Retina (tissue), 1 donor: ENCODE measurements around the gene CD151.

Source experiments
- DNase-seq: peaks from one replicate; pipeline ENCODE4 v3.0.0-alpha.2; 2016

The CD151 gene

DNA sequence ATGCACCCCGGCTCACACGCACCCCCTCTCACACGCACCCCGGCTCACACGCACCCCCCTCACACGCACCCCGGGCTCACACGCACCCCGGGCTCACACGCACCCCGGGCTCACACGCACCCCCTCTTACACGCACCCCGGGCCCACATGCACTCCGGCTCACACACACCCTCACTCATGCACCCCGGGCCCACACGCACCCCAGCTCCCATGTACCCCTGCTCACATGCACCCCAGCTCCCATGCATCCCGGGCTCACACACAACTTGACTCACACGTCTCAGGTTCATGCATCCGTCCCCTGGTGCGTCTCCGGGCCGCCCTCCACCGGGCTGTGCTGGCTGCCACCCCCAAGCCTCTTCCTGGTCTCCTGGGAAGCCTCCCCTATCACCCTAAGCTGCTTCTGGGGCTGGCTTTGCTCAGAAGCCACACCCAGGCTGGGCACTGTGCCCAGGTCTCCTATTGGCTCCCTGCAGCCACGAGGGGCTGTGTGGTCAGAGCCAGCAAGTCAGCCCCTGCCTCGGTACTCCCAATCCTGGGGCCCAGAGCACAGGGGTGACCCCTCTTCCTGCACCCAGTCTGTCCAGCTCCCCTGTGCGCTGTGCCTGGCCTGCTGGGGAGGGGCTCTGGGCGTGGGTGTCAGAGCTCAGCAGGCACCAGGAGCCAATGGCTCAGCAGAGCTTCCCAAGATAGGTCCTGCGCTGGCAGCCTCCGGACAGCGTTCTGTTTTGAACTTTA, 26.8 kb downstream of the CD151 start:
- peak; percentile 31 for DNase-seq

DNA sequence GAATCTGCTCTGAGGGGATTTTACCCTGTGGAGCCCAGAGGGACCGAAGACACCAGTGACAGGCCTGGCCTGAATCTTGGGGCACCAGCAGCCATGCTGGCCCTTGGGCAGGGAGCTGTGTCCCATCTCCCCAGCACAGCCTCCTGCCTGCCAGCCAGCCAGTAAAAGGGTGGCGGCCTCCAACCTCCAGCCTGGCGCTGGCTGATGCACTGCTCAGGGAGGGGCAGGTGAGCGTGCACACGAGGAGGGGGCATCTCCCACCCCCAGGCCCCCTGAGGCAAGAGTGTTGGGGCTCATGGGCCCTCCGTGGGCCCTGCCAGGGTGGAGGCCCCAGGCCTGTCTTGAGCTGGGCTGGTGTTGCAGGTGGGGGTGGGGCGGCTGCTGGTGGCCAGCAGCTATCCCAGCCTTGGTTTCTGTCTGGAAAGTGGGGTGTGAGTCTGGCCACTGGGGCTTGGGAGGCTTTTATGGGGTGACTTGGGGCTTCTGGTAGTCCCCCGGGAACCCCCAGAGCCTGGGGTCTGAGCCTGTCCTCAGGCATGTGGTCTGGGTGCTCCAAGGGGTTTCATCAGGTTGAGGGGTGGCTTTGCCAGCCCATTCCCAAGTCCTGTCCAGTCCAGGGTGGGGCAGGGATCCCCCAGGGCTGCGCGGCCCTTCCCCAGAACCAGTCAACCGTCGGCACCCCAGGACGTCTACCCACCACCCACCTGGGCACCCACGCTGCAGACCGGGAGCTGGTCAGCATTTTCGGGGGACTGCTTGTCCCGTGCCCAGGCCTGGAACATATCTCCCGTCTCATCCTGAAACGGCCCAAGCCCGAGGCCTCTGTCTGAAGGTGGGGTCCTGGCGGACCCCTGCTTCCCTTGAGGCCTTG, 27.7 kb downstream of the CD151 start:
- DNase-seq, result no peak

DNA sequence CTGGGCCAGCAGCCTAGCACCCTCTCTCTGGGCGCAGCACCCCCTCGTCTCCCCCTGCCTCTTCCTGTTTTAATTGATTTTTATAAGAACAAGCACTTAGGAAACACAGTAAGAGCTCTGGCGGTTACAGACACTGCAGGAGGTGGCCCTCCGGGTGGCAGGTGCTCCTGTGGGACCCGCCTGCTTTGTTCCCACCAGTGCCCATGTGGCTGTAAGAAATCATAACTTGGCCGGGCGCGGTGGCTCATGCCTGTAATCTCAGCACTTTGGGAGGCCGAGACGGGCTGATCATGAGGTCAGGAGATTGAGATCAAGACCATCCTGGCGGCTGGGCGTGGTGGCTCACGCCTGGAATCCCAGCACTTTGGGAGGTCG, 28.3 kb downstream of the CD151 start:
- DNase-seq, result no peak

DNA sequence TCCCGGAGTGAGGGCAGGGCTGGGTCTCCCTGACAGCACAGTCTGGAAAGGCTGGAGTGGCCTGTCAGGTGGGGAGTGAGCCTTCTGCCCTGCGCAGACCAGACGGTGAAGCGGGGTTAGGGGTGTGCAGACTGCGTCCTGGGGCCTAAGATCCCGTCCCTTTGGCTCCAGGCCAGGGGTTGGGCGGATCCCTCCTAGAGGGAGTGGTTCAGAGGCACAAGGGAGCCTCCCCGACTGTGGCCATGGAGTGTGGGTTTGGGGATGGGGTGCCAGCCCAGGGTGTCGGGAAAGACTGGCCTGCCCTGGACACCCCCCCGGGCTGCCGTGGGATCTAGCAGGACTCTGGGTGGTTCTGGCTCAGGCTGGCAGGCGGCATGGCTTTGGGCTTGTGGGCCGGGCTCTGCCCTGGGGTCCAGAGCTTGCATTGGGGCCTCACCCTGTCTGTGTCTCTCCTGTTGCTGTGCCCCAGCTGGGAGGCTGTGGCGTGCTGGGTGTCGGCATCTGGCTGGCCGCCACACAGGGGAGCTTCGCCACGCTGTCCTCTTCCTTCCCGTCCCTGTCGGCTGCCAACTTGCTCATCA, 29.4 kb downstream of the CD151 start:
- DNase-seq, result peak; percentile 57

DNA sequence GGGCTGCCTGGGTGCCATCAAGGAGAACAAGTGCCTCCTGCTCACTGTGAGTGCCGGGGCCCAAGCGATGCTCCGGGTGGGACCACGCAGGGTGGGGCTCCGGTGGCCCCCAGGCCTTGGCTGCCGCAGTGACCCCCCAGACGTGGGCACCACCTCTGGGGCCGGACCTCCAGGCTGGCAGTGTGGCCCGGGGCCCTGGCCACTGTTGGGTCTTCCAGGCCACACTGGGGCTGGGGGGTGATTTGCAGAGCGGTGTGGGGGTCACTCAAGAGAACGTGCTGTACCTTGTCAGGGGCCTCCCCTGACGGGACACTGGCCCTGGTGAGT, 29.9 kb downstream of the CD151 start:
- DNase-seq, result peak; percentile 56

DNA sequence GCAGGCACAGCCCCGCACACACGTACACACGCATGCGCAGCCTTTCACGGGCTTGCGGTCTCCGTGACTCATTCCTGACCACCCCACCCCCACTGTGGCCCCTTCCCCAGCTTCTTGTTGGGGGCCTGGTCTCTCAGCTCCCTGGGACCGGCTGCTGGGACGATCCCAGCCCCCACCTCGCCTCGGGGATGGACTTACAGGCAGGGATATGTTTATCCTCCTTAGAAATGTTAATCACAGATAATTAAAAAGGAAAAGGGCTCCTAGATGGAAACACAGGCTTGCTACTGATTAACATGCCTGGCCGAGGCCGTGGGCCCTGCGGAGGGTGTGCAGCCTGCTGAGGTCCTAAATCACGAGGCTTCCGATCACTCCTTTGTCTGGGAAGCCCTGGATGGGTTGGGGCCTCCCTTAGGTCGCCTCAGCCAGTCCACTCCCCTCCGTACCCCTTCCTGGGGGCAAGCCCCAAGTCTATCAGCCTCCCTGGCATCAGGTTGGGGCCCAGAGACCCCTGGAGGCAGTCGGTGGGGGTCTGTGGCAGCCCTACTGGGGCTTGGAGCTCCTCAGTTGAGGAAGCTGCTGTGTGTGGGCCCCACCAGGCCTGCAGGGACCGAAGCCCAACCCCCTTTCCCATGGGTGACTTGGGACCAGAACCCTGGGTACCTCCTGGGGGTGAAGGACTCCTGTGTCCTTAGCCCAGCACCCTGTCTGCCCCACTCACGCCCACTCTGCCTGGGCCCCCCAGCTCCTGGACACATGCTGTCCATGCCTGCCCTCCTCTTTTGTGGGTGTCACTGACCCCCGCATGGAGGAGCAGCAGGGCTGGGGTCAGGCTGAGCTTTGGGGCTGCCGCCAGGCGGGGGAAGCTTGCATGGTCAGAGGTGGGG, 30.5 kb downstream of the CD151 start:
- DNase-seq, result peak; percentile 63

DNA sequence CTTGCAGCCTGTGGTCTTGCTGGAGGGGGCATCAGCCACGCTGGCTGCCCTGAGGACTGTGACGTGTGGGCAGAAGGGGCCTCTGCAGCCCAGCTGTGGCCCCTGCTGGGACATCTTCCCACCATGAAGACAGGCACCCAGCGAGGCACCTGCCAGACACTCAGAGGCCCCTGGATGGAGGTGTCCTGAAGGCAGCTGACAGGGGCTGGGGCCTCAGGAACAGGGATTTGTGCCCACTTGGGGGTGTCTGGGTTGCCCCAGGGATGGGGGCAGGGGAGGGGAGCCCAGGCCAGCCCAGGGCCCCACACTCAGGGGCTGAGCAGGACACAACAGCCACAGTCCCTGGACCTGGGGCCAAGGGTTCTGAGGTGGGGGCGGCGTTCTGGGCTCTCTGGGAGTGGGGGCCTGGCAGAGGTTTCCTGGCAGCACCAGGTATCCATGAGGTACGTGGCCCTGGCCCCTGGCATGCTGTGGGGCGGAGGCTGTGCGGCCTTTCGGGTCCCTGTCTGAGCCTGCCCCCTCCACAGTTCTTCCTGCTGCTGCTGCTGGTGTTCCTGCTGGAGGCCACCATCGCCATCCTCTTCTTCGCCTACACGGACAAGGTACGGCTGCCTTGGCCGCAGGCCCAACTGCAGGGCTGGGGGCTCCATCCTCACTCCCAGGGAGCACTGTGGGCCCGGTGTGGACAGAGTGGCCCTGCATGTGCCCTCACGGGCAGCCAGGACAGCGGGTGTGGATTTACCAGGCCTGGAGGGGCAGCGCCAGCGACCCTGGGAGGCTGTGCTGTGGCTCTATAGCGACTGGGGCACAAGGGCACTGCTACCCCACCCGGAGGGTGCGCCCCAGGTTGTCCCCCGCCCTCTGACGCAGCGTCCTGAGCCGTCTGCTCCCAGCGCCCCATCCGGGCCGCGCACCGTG, 31.4 kb downstream of the CD151 start:
- DNase-seq, result no peak

DNA sequence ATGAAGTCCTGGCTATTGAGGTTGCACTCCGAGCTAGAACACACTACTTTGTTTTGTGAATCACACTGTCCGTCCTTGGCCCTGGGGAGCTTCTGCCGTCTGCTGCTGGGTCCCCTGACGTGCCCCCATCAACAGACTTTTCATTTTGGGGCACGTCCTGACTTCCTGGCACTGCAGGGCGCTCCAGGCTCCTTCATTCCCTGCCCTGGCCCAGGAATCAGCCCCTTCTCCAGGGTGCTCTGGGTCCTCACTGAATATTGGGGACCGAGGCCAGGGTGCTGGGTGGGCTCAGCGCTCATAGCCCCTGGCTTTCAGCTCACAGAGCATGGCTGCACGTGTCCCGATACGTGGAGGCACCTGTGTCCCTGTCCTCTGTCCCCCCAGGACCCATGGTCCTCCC, 32.1 kb downstream of the CD151 start:
- no peak for DNase-seq

DNA sequence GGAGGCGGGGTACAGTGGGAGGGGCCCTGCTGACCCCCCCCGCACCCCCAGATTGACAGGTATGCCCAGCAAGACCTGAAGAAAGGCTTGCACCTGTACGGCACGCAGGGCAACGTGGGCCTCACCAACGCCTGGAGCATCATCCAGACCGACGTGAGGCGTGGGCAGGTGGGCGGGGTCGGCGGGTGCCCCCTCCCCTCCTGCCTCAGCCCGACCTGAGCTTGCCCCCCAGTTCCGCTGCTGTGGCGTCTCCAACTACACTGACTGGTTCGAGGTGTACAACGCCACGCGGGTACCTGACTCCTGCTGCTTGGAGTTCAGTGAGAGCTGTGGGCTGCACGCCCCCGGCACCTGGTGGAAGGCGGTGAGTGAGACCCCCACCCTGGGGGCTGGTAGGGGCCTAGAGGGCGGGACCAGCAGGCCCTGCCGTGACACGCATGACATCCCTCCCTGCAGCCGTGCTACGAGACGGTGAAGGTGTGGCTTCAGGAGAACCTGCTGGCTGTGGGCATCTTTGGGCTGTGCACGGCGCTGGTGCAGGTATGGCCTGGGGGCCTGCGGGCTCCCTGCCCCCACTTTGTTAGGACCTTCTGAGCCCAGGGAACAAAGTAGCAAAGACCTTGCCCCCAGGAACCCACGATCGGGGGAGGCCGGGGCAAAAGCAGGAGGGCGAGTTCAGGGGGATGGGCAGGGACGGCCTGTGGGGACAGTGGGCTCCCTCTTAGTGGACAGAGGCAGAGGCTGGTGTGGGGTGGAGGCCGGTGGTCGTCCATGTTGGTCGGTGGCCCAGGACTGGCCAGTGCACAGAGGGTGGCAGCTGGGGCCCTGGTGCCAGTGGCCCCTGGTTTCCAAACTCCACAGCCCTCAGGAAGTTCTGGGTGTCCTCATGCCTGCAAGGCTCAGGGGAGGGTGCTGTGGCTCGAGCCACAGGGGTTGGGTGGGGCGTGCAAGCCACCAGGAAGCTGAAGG, 33.0 kb downstream of the CD151 start:
- no peak for DNase-seq

DNA sequence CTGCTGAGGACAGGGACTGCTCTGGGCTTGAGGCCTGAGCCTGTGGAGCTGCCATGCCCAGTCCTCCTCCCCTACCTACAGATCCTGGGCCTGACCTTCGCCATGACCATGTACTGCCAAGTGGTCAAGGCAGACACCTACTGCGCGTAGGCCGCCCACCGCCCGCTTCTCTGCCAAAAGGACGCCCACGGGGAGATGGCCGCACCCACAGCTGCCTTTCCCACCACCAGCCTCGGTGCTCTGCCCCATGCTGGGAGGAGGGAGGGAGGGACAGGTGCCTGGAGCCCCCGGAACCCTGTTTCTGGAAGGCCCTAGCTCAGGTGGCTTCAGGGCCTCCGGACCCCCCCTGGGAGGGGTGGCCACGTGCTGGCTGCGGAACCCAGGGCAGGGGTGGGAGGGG, 33.7 kb downstream of the CD151 start:
- no peak for DNase-seq

DNA sequence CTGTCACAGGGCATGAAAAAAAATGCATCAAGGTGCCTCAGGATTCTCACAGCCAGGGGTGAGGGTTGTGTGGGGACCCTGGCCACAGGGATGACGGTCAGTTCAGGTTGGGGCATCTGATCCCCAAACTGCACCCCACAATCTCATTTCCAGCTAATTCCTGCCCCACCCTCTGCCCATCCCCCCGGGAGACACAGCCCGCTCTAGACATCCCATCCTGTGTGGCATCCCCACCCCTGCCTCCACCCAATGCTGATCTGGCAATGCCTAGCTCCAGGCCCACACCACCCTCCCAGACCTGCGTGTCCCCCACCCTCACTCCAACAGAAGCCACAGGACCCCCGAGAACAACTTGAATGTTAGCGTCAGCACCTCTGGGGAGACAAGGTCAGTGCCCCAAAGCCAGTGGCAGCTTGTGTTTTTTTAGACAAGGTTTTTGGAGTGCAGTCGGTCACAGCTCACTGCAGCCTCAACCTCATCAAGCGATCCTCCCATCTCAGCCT, 35.2 kb downstream of the CD151 start:
- no peak for DNase-seq

DNA sequence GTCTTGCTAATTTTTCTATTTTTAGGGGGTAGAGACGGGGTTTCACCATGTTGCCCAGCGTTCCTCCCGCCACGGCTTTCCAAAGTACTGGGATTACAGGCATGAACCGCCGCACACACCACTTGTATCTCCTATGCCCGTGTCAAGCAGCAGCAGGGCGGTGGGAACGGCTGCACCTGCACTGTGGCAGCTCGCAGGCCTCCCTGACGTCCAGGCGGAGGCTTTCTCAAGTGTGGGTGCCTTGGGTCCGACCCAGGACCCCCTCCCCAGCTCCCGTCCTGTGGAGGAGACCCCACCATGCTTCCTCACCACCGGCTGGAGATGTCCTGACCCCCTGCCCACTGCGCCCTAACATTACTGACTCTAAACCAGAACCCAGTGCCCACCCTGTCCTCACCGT, 35.6 kb downstream of the CD151 start:
- no peak for DNase-seq

DNA sequence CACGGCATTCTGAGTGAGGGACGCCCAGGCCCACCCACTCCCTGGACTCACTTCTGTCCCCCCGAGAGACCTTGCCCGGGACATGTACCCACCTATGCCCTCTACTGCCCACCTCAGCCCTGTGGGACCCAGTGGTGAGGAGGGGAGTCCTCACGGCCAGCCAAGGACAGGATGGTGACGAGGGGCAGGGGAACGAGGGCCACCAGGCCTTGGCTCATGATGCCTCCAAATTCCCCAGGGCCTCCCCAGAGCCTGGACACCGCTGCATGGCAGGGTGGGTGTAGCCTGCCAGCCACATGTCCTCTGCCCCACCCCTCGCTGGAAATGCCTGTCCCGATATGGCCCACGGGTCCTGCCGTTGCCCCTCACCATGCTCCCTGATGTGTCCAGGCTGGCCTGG, 36.0 kb downstream of the CD151 start:
- DNase-seq, result no peak

DNA sequence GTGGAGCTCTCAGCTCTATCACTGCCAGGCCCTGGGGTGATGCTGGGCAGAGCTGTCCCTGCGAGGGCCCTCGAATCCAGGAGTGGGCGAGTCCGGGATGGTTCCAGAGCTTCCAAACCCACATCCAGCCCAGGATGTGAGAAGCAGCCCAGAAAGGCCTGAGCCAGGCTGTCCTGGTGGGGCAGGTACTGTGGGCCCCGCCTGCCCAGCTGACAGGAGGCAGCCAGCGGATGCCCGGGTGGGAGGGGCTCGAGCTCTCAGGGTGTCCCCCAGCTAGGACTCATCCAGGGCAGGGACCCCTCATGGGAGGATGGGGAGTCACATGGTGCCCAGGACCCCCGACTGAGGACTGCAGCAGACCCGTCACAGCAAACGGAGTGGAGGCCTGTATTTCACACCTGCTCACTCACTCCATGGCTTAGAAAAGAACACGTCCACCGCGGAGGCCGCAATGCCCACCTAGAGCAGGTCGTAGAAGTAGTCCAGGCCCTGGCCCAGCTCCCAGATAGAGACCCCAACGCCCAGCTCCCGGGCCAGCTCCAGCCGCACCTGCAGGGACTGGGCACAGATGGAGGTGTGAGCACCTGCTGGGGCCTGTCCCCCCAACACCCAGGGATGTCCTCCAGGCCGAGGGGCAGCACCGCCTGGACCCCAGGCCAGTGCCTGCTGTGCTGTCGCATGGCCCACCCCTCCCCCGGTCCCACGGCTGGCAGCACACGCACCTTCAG, 36.8 kb downstream of the CD151 start:
- peak; percentile 48 for DNase-seq

DNA sequence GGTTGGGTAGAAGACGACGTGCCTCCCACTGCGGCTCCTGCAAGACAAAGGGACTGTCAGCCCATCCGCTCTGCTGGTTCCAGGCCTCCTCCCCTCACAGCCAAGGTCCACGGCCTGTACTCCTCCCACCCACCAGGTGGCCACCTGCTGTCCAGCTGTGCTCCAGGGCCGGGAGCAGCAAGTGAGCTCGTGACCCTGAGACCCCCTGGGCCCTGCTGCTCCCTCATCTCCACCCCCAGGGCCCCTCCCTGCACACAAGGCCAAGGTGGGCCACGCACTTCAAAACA, 37.3 kb downstream of the CD151 start:
- DNase-seq, result no peak

DNA sequence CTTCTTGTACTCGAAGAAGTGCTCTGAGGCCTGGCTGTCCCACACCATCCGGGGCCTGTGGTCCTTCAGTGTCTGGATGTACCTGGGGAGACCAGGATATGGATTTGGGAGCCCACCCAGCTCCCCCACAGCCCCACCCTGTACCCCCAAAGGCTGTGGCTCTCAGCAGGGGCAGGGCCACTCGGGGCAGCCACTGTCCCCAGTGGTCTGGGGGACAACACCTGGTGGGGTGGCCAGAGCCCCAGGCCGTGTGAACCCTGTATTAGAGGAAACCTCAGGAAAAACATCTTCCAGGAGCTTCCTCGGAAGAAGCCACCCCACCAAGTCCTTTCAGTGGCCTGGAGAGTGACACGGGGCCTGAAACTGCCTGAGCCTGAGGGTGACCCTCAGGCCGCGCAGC, 37.7 kb downstream of the CD151 start:
- DNase-seq, result no peak

DNA sequence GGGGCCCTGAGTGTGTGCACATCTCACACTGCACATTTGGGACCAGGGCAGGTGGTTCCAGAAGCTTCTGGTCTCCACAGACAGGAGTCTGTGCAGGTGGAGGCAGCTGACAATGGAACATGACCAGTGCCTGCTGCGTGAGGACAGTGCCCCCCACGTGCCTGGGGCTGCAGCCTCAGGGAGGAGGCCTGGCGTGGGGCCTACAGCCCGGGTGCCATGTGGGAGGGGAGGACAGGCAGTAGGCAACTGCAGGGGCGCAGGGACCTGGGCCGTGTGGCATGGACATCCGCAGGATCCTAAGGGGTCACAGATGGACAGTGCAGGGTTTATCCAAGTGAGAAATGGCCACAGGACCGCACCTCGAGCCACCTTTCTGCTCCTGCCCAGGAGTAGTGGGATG, 38.7 kb downstream of the CD151 start:
- no peak for DNase-seq

DNA sequence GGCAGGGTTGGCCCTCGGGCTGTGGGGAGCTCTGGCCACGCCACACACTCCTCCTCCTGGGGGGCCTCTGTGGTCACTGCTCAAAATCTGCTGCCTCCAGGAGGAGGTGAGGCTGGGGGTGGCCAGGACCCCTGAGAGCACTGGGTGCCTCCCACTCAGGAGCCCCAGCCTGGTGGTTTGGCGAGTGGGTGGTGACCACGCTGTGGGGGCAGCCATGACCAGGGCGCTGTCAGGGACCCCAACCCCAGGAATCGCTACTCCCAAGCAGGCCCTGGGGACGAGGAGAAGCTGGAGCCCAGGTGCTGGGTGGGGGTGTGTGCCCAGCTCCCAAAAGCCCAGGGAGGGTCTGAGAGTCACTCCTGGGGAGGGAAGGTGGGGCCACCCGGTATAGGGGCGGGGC, 40.0 kb downstream of the CD151 start:
- no peak for DNase-seq

DNA sequence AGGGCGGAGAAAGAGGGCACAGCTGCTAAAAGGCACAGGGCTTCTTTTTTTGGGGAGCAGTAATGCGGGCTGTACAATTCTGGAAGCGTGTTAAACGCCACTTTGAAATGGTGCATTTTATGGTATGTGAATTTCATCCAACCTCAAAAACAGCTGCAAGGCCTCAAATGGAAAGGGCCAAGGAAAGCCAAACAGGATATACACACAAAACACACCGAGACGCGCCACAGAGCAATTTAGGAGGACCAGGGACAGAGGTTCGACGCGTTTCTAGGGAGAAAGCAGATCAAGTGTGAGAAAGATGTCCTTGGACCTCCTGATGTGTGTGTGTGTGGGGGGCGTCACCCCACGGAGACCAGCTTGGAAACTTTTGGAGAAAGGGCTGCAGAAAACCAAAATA, 41.0 kb downstream of the CD151 start:
- no peak for DNase-seq

DNA sequence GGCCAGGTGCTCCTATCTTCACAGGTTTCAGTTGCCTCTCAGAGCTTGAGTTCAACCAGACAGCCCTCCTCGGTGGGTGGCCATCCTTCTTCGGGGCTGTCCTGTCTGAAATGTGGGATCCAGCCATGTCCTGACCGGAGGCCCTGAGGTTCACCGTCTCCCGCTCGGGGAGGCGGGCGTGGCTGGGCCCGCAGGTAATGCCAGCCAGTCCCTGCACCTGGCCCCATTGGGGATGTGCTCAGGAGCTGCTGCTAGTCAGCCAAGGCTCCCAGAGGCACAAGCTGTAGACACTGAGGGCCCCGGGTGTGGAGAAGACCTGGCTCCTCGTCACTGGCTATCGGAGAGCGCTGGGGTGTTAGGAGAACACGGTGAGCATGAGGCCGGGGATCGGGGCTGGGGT, 42.5 kb downstream of the CD151 start:
- no peak for DNase-seq
